A549 (cell line): ENCODE results near the gene BNC2.

Experiments used
- BHLHE40 ChIP-seq: IDR thresholded peaks from 2 replicates; pipeline ENCODE4 v1.6.1; 2012; ENCODE audit warnings: low read depth, low read length, inconsistent platforms
- CEBPB ChIP-seq, 2 experiments: fragments of >200 bp in 1 of 2; sonication (Bioruptor Twin) in 1 of 2; formaldehyde crosslinking in 1 of 2; IDR thresholded peaks; 2 replicates each; pipeline ENCODE4 v1.6.1; 2012 to 2016
- CHD2 ChIP-seq: fragments of 150-350 bp; IDR thresholded peaks from 2 replicates; pipeline ENCODE4 v1.6.1; 2014; ENCODE audit warnings: low read length; ENCODE audit not compliant: partially characterized antibody
- CTCF ChIP-seq: fragments of >200 bp; sonication (Bioruptor Twin); formaldehyde crosslinking; IDR thresholded peaks from 3 replicates; pipeline ENCODE4 v1.5.1; 2016
- MAX ChIP-seq: IDR thresholded peaks from 2 replicates; pipeline ENCODE4 v1.6.1; 2012
- POLR2A ChIP-seq: IDR thresholded peaks from 2 replicates; pipeline ENCODE4 v1.6.1; 2012; ENCODE audit warnings: mild to moderate bottlenecking, low read length
- RFX5 ChIP-seq: fragments of 450-650 bp; IDR thresholded peaks from 2 replicates; pipeline ENCODE4 v1.7.1; 2014; ENCODE audit warnings: antibody characterized with exemption, mild to moderate bottlenecking, moderate library complexity
- RNF2 ChIP-seq: fragments of 200-600 bp; sonication (generic); IDR thresholded peaks from 2 replicates; pipeline ENCODE4 v1.6.1; 2016; ENCODE audit warnings: low read depth, mild to moderate bottlenecking, antibody characterized with exemption, moderate library complexity, borderline replicate concordance

GRCh38 chr9:16681652-16681987 lies 188.8 kb downstream of the BNC2 start:
- no peak for TF ChIP-seq CTCF
- no peak for TF ChIP-seq RFX5
- no peak for TF ChIP-seq CHD2
- no peak for TF ChIP-seq CEBPB (IDR thresholded peaks at IDR 0.05)
- TF ChIP-seq POLR2A = no peak
- no peak for TF ChIP-seq BHLHE40
- no peak for TF ChIP-seq MAX
- no peak for TF ChIP-seq RNF2
